Mucosa of descending colon (tissue), 3 donors: Measurements from ENCODE around the gene HCN1. TPM values are rescaled to one million over a fixed set of nuclear protein-coding genes. Genes with fewer than 3 reads are reported as not detected.

ENCODE experiments used
- ATAC-seq: fragments of 200-7000 bp; cut with Tn5 transposase; one replicate; pipeline ENCODE4 v1.9.1; 2020; ENCODE audit warnings: mild to moderate bottlenecking, moderate library complexity
- DNase-seq, 3 donors: peaks; one replicate each; pipeline ENCODE4 v3.0.0-alpha.2; 2020
- H3K36me3 ChIP-seq: fragments of 200-600 bp; one replicate; pipeline ENCODE4 v1.8.0; 2021; ENCODE audit warnings: low read depth, mild to moderate bottlenecking
- H3K4me1 ChIP-seq: fragments of 200-600 bp; one replicate; pipeline ENCODE4 v1.8.0; 2021; ENCODE audit warnings: low read depth, mild to moderate bottlenecking
- H3K4me3 ChIP-seq: fragments of 200-600 bp; one replicate; pipeline ENCODE4 v1.8.0; 2021; ENCODE audit warnings: mild to moderate bottlenecking
- H3K9me3 ChIP-seq: fragments of 200-600 bp; one replicate; pipeline ENCODE4 v1.8.0; 2021; ENCODE audit warnings: mild to moderate bottlenecking
- intact Hi-C, 2 donors: fragments of 100-400 bp; cut with DNase I in 1 of 2; cut with micrococcal nuclease in 1 of 2; formaldehyde crosslinking; loops; one replicate each; pipeline versions ENCODE4 v1.11.0 to v1.11.1; 2022; cut with DNase I, micrococcal nuclease
- total RNA-seq, 3 donors: library from RNA; stranded (reverse); fragmentation: NEBNext Ultra II Directional in 2 of 3; extraction: Animal tissue kit (Norgen Biotek cat#: 25700) in 2 of 3; gene quantifications; one replicate each; pipeline versions ENCODE4 v1.2.1 to v1.2.4, GENCODE V29; 2021 to 2023
- TF ChIP-seq, protein P1 (sequence below): fragments of 200-600 bp; IDR thresholded peaks from one replicate; pipeline ENCODE4 v1.8.0; 2022; ENCODE audit warnings: antibody characterized with exemption, mild to moderate bottlenecking
- donor health status: DM: no; HTN: no; CAD: no; lungs with moderate emphysema.
- donor health status: DM: no; HTN: no; CAD: no.
- donor health status: DM: no; HTN: yes; CAD: no.

HCN1 gene
- total RNA-seq, 3 donors from 2014 or later: 0.05 to 0.35 TPM; not detected in 1

GRCh38 chr5:45402804-45403455 lies 293.2 kb downstream of the HCN1 start:
- ATAC-seq: no peak
- H3K4me1 ChIP-seq: no peaks in the 10 kb centered on the region
- H3K4me3 ChIP-seq: no peak overlapping the region
- intact Hi-C loops: no loop called here
- DNase-seq: no peak
- H3K36me3 ChIP-seq: no peaks in the 10 kb centered on the region
- TF ChIP-seq, protein P1, sequence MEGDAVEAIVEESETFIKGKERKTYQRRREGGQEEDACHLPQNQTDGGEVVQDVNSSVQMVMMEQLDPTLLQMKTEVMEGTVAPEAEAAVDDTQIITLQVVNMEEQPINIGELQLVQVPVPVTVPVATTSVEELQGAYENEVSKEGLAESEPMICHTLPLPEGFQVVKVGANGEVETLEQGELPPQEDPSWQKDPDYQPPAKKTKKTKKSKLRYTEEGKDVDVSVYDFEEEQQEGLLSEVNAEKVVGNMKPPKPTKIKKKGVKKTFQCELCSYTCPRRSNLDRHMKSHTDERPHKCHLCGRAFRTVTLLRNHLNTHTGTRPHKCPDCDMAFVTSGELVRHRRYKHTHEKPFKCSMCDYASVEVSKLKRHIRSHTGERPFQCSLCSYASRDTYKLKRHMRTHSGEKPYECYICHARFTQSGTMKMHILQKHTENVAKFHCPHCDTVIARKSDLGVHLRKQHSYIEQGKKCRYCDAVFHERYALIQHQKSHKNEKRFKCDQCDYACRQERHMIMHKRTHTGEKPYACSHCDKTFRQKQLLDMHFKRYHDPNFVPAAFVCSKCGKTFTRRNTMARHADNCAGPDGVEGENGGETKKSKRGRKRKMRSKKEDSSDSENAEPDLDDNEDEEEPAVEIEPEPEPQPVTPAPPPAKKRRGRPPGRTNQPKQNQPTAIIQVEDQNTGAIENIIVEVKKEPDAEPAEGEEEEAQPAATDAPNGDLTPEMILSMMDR: no peak
- no peaks in the 10 kb centered on the region for H3K9me3 ChIP-seq

- intact Hi-C loops: no loop called here
- H3K9me3 ChIP-seq: no peaks in the 10 kb centered on the region
- no peaks in the 10 kb centered on the region for H3K4me1 ChIP-seq
- TF ChIP-seq, protein P1: no peak
- no peak overlapping the region for H3K4me3 ChIP-seq
- no peaks in the 10 kb centered on the region for H3K36me3 ChIP-seq
- ATAC-seq (no peak), DNase-seq (no peak)
These were observed 297.1 kb downstream of the HCN1 start for GRCh38 chr5:45399041-45399440.

DNA sequence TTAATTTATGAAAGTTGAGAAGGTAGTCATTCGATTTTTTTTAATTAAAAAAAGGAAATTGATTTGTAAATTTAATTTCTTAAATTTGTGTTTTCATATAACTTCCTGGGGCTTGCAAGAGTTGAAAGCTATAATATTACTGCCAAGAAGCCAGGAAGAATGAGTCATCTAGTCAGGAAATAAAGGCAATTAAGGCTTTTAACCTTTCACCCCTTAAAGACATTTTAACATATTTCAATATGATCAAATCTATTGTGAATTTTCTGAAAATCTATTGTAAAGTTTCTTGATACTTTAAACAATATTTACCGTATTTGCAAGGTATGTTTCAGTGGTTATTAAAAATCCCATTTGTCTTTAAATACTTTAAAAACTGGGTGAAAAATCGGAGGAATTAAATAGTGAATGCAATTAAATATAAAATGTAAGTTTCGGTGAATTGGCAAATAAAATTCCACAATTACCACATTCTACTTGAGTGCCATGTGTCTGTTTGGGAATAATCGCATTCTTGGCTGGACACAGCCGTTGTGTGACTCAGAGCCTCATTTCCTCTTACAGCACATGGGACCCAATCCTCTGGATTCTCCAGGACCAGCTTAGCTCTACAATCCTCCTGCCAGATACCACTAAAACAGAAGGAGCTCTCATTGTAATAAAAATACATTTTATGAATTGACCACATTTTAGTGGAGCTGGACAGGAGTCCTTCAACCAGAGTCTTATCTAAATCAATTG lies 310.7 kb downstream of the HCN1 start:
- no peaks in the 10 kb centered on the region for H3K4me1 ChIP-seq
- DNase-seq: no peak

DNA sequence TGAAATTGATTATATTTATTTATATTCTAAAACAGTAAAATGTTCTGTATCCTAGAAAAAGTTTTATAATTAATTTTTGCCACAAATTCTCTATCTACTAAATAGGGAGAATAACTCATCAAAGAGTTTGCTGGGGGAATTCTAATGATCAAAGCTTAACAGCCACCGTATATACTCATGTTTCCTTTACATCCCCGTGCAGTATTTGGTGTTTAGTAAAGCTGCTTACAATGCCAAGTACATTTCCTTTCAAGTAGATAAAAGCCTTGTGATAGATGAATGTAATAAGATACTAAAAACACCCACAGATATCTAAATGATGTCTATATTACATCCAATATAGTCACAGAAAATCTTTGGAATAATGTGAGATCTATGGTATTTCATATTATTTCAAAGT lies 312.2 kb downstream of the HCN1 start:
- TF ChIP-seq, protein P1: no peak
- Histone ChIP-seq H3K4me3 (no peak overlapping the region), H3K36me3 (no peaks in the 10 kb centered on the region), H3K4me1 (no peaks in the 10 kb centered on the region), H3K9me3 (no peaks in the 10 kb centered on the region)
- intact Hi-C loops: no loop called here
- no peak for DNase-seq
- ATAC-seq: no peak

More for the DNA sequence above, 310.7 kb downstream of the HCN1 start:
- peak; percentile 47 for ATAC-seq
- Histone ChIP-seq H3K36me3 (no peaks in the 10 kb centered on the region), H3K4me3 (no peak overlapping the region), H3K9me3 (no peaks in the 10 kb centered on the region)
- intact Hi-C loops: no loop called here
- TF ChIP-seq, protein P1: no peak

DNA sequence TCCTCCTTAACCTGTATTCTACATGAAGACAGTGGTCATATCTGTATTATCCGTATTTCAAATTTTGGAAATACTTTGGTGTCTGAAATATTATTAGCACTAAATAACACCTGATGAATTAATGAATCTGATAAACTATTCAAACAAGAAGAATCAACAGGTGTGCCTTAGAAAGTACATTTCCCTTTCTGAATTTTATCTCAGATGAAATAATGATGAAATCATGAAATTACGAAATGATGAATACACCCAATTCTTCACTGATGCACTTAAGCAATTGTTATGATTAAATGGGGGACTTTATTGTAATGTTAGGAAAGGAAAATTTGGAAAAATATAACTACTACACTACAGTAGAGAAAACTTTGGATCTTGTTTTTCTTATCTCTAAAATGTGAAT lies 313.6 kb downstream of the HCN1 start:
- TF ChIP-seq, protein P1: no peak
- Histone ChIP-seq H3K4me1 (no peaks in the 10 kb centered on the region), H3K4me3 (no peak overlapping the region), H3K9me3 (no peaks in the 10 kb centered on the region), H3K36me3 (no peaks in the 10 kb centered on the region)
- ATAC-seq: no peak
- intact Hi-C loops: no loop called here
- DNase-seq: no peak
